GM18511 (cell line): ENCODE measurements around the gene SLC2A13.
"Not testable (repeated sequence)": the region's sequence is repeated elsewhere in the genome, so short reads cannot be mapped to it uniquely, and the experiment has no call there.

ENCODE experiments used
- ATAC-seq: cut with Tn5 transposase; IDR thresholded peaks from one replicate; pipeline ENCODE4 v1.9.1; 2021; ENCODE audit warnings: mild to moderate bottlenecking, moderate library complexity; ENCODE audit not compliant: unreplicated experiment

Gene SLC2A13

DNA sequence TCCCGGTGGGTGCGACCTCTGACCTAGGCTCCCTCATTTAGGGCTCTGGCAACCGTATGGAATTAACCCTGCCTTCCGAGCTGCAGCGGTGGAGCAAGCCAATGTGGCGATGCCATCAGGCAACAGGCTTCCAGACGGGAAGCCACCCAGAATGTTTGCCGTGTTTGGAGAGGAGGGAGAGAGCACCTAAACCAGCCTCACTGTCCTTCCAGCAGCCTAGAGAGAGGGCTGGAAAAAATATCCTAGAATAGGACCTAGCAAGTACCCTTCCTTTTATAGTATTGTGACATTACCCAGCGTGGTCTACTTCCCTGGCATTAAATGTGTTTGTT is 287 bp upstream of the SLC2A13 start:
- ATAC-seq = no peak

DNA sequence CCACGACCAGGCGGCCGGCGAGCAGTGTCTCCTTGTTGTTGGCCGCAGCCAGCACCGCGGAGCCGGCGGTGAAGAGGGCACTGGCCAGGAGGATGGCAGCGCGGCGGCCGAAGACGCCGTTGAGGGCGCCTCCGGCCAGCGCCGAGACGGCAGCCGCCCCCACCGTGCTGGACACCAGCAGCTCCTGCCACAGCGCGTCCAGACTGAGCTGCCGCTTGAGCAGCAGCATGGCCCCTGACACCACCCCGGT is 691 bp downstream of the SLC2A13 start:
- peak; percentile 57 for ATAC-seq

DNA sequence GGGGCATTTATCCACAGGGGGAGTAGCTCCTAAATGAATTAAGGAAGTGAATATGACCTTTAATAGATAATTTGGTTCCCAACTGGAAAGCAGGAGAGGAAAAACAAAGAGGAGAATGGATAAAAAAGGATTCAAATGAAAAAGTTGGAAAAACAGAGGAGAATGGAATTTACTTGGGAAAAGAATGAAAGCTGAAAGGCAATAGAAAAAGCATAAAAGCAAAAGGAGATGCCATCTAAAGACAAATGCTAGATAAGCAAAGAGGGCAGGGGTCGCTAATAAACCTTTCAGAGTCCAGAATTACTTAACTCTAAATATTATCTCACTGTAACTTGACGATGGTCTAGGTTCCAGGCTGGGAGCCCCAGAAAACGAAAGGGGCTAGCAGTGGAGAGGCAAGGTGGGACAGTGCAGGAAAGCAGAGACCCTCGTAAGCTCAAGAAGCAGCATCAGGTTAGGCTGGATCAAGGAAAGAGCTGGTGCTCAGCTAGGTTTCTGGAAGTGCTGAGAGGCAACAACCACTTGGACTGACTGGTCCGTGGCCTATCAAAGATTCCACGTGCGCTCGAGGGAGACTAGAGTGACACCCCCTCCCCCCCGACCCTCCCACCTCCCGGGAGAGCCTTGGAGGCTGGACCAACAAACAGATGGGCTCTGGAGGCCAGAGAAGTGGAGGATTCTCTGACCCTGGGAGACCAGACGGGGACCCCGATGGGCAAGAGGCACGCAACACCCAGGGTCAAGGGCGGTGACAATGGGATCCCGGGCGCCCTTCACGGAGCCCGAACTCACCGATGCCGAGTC is 1.2 kb downstream of the SLC2A13 start:
- no peak for ATAC-seq

DNA sequence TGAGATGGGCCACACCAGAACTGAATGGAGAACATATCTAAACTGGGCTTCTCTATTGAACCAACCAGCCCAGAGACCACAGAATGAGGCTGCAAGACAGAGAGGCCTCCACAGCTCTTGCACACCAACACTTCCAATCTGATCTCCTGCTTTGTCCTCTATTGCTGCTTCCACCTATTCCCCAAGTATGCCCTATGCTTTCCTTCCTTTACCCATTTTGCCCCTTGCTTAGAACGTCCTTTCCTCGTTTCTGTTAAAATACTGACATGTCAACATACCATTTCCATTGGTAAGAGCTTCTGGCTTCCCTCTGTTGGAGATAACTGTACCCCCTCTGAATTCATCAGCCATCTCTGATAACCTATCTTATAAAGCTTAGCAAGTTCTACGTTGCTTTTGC is 2.8 kb downstream of the SLC2A13 start:
- no peak for ATAC-seq

DNA sequence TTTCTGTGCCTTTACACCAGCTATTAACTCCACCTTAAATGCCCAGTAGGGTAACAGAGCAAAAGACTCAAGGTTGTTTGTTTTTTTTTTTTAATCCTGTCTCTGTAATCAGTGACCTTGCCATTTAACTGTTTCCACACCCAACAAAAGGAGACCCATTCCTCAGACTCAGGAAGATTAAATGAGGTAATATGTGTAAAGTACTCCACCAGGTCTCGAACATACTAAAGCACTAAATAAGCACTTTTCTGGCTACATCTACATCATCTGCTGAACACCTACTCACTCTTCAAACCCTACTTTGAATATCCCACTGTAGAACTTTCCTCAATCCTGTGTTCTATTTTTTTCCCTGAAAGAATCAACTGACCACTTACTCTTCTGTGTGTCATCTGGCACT is 4.1 kb downstream of the SLC2A13 start:
- no peak for ATAC-seq

GRCh38 chr12:40099423-40099853 is 6.4 kb downstream of the SLC2A13 start:
- ATAC-seq = no peak

DNA sequence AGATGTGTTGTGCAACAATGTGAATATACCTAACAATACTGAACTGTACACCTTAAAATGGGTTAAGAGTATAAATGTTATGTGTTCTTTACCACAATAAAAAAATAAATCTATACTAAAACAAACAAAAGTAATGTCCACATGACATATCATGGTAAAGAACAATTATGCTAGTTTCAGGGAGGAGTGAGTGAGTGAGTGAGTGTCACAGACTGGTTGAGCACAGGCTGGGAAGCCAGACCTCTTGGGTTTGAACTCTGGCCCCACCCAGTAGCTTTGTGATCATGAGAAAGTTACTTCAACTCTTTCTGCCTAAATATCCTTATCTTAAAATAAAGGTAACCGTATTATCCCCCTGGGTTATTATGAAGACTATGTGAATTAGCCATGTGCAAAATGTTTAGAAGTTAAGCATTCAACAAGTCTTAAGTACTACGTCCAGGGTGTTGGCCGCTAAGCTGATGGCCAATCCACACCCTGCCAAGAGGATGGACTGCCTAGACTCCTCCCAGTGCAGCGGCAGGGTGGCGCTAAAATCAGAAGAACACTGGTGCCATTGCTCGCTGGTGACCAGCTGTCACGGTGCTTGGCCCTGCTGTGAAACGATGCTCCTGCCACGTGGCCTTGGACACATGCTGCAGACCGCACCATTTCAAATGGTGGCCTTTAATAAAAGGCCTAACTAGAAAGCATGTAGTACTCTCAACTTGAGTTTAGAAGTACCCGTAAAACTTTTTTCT is 7.3 kb downstream of the SLC2A13 start:
- ATAC-seq = no peak

GRCh38 chr12:40093512-40093911 is 12.4 kb downstream of the SLC2A13 start:
- no peak for ATAC-seq

GRCh38 chr12:40086471-40086870 is 19.4 kb downstream of the SLC2A13 start:
- no peak for ATAC-seq

DNA sequence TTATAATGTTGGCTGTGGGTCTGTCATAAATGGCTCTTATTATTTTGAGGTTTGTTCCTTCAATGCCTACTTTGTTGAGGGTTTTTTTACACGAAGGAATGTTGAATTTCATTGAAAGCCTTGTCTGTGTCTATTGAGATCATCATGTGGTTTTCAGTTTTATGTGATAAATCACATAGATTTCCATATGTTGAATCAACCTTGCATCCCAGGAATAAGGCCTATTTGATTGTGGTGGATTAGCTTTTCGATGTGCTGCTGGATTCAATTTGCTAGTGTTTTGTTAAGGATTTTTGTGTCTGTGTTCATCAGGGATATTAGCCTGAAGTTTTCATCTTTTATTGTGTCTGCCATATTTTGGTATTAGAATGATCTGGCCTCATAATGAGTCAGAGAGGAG is 27.6 kb downstream of the SLC2A13 start:
- ATAC-seq = no peak

DNA sequence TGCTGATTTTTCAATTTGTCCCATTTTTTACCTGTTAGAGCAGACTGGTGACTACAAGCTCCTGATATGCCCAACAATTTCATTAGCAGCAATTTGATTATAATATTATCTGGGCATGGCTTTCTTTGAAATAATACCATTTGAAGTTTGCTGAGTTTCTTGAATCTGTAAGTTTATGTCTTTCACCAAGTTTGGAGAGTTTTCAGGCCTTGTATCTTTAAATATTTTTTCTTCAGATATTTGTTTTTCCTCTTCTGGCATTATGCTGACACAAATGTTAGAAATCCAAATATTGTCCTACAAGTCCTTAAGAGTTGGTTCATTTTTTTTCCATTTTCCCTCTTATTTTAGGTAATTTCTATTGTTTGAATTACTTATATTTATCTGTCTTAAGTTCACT is 30.4 kb downstream of the SLC2A13 start:
- no peak for ATAC-seq

GRCh38 chr12:40068416-40068815 is 37.5 kb downstream of the SLC2A13 start:
- ATAC-seq = no peak

- no peak for ATAC-seq
Measured at GRCh38 chr12:40065636-40066035, 40.2 kb downstream of the SLC2A13 start.

DNA sequence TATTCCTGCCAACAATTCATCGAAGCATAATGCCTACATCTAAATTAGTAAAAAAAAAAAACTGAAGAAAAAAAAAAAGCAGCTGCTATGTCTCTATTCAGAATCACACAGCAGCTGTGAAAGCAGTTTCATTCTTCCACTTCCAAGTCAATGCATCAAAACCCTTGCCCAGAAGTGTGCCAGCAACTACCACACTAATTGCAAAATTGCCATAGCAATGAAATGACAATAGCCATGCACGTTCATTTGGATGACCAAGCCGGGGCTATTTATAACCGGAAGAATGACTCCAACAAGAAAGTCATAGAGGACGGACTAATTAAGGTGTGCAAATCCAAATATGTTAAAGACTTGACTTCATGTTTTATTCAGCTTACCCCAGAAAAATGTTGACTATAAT is 42.5 kb downstream of the SLC2A13 start:
- ATAC-seq = no peak

DNA sequence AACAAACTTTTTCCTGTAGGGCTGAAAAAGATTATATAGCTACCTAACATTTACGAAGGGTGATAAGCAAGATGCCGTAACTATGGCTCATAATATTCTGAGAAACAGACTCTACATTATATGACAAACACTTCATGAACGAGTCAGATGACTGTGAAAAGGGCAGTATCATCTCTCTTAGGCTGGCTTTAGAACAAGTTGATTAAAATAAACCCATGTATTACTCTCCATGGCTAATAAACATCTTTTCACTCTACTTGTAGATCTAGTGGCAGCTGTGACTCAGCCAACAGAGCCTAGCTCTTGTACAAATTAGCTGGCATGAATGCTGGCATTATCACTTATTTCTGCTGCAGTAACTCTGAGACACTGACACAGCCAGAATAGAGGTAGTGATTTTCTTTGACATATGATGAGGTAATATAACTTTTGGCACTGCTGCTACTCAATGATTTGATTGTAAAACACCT is 47.1 kb downstream of the SLC2A13 start:
- no peak for ATAC-seq

GRCh38 chr12:40056373-40056772 is 49.5 kb downstream of the SLC2A13 start:
- ATAC-seq = no peak

DNA sequence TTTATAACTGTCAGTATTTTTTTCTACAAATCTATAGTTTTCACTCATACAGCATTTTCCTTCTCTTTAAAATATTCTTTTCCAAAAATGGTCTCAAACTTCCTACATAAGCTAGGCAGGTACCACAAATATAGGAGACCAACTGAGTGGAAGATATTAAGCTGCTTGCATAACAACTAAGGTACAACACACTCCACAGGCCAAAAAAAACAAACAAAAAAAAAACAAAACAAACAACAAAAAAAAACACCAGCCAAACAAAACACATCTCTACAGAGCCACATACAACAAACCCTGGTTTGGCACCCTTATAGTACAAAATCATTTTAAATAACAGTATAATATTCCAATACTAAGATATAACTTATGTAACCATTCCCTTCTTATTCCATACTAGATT is 50.1 kb downstream of the SLC2A13 start:
- no peak for ATAC-seq

DNA sequence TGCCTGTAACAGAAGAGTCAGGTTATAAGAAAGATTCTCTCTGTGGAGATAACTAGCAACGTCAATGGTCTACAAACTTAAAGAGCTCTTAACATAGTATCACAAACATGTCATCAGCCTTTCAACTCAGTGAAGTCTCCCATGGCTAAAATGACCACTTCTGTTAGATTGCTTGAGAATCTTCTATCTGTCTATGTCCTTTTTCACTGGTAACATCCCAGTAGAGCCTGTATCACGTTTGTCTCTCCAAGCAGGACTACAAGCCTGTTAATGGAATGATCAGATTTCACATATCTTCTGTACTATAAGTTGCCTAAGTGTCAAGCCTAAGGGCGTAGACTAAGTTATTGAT is 50.7 kb downstream of the SLC2A13 start:
- no peak for ATAC-seq

DNA sequence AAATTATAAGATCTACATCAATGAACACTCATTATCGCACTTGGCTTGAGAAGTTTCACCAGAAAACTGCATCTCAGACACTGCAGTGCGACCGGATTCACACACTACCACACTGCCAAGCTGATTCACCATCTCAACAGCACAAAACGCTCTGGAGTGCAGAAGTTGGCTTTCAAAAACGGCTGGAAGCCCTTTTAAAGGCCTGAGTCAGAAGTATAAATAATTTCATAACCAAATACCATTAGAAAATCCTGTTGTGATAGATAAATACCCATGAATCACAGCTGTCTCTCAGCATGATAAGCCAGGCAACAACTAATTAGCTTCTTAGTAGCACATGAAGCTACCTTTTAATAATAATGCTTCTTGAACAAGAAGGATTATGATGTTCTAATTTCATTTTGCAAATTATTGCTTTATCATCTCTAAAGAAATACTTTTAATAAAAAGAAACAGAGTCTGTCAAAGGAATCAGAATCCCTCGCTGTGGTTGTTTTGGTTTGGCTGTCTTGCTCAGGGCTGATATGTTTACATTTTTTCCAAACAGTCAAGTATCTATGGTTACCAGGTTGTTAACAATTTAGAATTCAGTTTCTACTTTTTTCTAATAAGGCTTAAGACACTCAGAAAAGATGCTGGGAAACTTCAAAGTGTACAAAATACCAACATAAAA is 51.2 kb downstream of the SLC2A13 start:
- no peak for ATAC-seq

GRCh38 chr12:40049268-40049667 is 56.6 kb downstream of the SLC2A13 start:
- peak; percentile 51 for ATAC-seq

GRCh38 chr12:40047002-40047401 is 58.9 kb downstream of the SLC2A13 start:
- not testable (repeated sequence) for ATAC-seq

DNA sequence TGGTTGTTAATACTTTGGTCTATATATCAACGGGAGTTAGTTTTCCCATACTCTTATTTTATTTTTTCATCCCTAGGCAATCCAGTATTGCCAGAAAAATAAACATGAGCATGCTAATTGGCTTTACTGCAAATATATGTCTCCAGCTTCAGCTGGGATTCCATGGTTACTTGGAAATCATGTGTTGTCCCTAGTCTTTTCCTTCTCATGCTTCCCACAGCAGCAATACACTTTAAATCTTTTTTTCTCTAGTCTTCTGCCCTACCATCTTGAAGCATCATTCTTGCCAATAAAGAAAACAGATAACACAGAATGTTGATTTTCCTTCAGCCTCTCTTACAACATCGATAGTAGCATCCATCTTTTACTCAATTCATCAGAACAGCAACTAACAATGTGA is 60.2 kb downstream of the SLC2A13 start:
- ATAC-seq = no peak
